B cell (primary cell): Measurements from ENCODE around the gene ONECUT1. TPM values are rescaled to one million over a fixed set of nuclear protein-coding genes. Genes with fewer than 3 reads are reported as not detected.
A peak's percentile ranks its signal among the peaks of the same experiment; 100 is the strongest.

ENCODE experiments used
- ATAC-seq: fragments of 200-7000 bp; cut with Tn5 transposase; one replicate; pipeline ENCODE4 v1.10.0; 2021; ENCODE audit warnings: low read depth, mild to moderate bottlenecking, moderate number of reproducible peaks, moderate library complexity
- CTCF ChIA-PET: fragments of 350-600 bp; sonication (Branson Sonifier 250); formaldehyde crosslinking; loops from one replicate; lab custom pipeline; 2021; ENCODE audit warnings: antibody characterized with exemption, inconsistent platforms; lab: Charles Lee
- POLR2A ChIA-PET: fragments of 350-600 bp; sonication (Branson Sonifier 250); formaldehyde crosslinking; loops from one replicate; lab custom pipeline; 2021; ENCODE audit warnings: antibody characterized with exemption; lab: Charles Lee
- DNase-seq: peaks from one replicate; pipeline ENCODE4 v3.0.0; 2013
- H2AFZ ChIP-seq: 2 replicates; pipeline ENCODE4 v1.6.1; 2012; ENCODE audit warnings: mild to moderate bottlenecking, low read depth, low read length; ENCODE audit not compliant: insufficient read depth, poor library complexity, severe bottlenecking
- H3K27ac ChIP-seq, 2 donors: 1 replicate in 1 of 2; 2 replicates in 1 of 2; pipeline ENCODE4 v1.5.1; 2012 to 2013; ENCODE audit warnings: low read length in 2 of 2, mild to moderate bottlenecking in 2 of 2, moderate library complexity in 1 of 2
- H3K27me3 ChIP-seq, 4 experiments: fragments of 200-600 bp in 1 of 4; sonication (generic) in 1 of 4; replicated peaks in 1 of 4; 1 replicate in 2 of 4; 2 replicates in 2 of 4; pipeline versions ENCODE4 v1.6.1 to v1.7.0; 2013 to 2016; ENCODE audit warnings: low read length in 3 of 4, mild to moderate bottlenecking in 2 of 4, mixed read lengths in 1 of 4, moderate library complexity in 1 of 4; ENCODE audit not compliant: insufficient read depth in 4 of 4, control insufficient read depth in 3 of 4; ENCODE audit errors: control extremely low read depth in 1 of 4
- H3K36me3 ChIP-seq, 2 experiments: replicated peaks in 1 of 2; 1 replicate in 1 of 2; 2 replicates in 1 of 2; pipeline versions ENCODE4 v1.6.1 to v1.7.1; 2013; ENCODE audit warnings: low read length in 1 of 2; ENCODE audit not compliant: insufficient read depth in 2 of 2, control insufficient read depth in 1 of 2; ENCODE audit errors: control extremely low read depth in 1 of 2, extremely low read depth in 1 of 2
- H3K4me1 ChIP-seq, 2 donors: fragments of 200-600 bp in 1 of 2; sonication (generic) in 1 of 2; 1 replicate in 1 of 2; 2 replicates in 1 of 2; pipeline versions ENCODE4 v1.5.1 to v1.6.1; 2013 to 2017; ENCODE audit warnings: low read length in 2 of 2; ENCODE audit not compliant: control insufficient read depth in 2 of 2, insufficient read depth in 2 of 2
- H3K4me2 ChIP-seq: replicated peaks from 2 replicates; pipeline ENCODE3; 2012; ENCODE audit warnings: mild to moderate bottlenecking, low read depth, low read length; ENCODE audit not compliant: poor library complexity, severe bottlenecking
- H3K4me3 ChIP-seq, 5 experiments: fragments of 200-600 bp in 1 of 5; sonication (generic) in 1 of 5; 1 replicate in 3 of 5; 2 replicates in 2 of 5; pipeline versions ENCODE4 v1.5.1 to v1.7.0; 2011 to 2016; ENCODE audit warnings: low read length in 4 of 5, mild to moderate bottlenecking in 4 of 5, low read depth in 2 of 5, control low read depth in 1 of 5, moderate library complexity in 1 of 5; ENCODE audit not compliant: insufficient read depth in 1 of 5; ENCODE audit errors: control extremely low read depth in 1 of 5, extremely low read depth in 1 of 5
- H3K79me2 ChIP-seq: fragments of 200-600 bp; sonication (generic); one replicate; pipeline ENCODE4 v1.6.0; 2016; ENCODE audit warnings: low read length; ENCODE audit not compliant: control insufficient read depth, insufficient read depth
- H3K9ac ChIP-seq: fragments of 200-600 bp; sonication (generic); 2 replicates; pipeline ENCODE4 v1.6.1; 2017; ENCODE audit warnings: mild to moderate bottlenecking, low read length, moderate library complexity
- H3K9me3 ChIP-seq, 3 donors: one replicate each; pipeline versions ENCODE4 v1.6.1 to v1.7.1; 2013; ENCODE audit warnings: low read length in 2 of 3; ENCODE audit not compliant: control insufficient read depth in 2 of 3, insufficient read depth in 1 of 3; ENCODE audit errors: control extremely low read depth in 1 of 3
- H4K20me1 ChIP-seq: 2 replicates; pipeline ENCODE4 v1.6.0; 2012; ENCODE audit warnings: mild to moderate bottlenecking, low read length; ENCODE audit not compliant: insufficient read depth, control insufficient read depth, poor library complexity, severe bottlenecking
- H3K27ac Mint-ChIP-seq: one replicate; pipeline ENCODE4 v1.8.0; 2021; ENCODE audit warnings: mixed read lengths
- H3K27me3 Mint-ChIP-seq: one replicate; pipeline ENCODE4 v1.8.0; 2021; ENCODE audit warnings: mixed read lengths
- H3K4me1 Mint-ChIP-seq: one replicate; pipeline ENCODE4 v1.8.0; 2021; ENCODE audit warnings: mixed read lengths
- H3K4me3 Mint-ChIP-seq: one replicate; pipeline ENCODE4 v1.8.0; 2021; ENCODE audit warnings: mixed read lengths
- H3K9me3 Mint-ChIP-seq: one replicate; pipeline ENCODE4 v1.8.0; 2022; ENCODE audit warnings: mixed read lengths; ENCODE audit not compliant: insufficient read depth
- EZH2 ChIP-seq: IDR thresholded peaks from 2 replicates; pipeline ENCODE4 v1.6.1; 2012; ENCODE audit warnings: borderline replicate concordance, low read depth, mild to moderate bottlenecking, moderate library complexity, low read length; ENCODE audit not compliant: insufficient read depth, poor library complexity, severe bottlenecking
- WGBS: methylation state at CpG from one replicate; pipeline ENCODE4 v1.1.5; 2013; ENCODE audit warnings: missing lambda C conversion rate; ENCODE audit not compliant: insufficient coverage; 5-methylcytosine and 5-hydroxymethylcytosine counted together
- intact Hi-C: fragments of 100-400 bp; cut with micrococcal nuclease; formaldehyde crosslinking; loops from one replicate; pipeline ENCODE4 v1.10.0; 2022
- polyA plus RNA-seq: library from polyadenylated mRNA; depleted of rRNA; stranded (reverse); fragments of >200 nt; gene quantifications from 2 replicates; pipeline ENCODE4 v1.2.3, GENCODE V29; 2012
- total RNA-seq, 2 donors: library from RNA; stranded (reverse); fragments of 120-200 nt in 1 of 2; gene quantifications; 1 replicate in 1 of 2; 2 replicates in 1 of 2; pipeline versions ENCODE4 v1.2.3 to v1.2.4, GENCODE V29; 2013 to 2022
- TF ChIP-seq, protein P1 (sequence below): fragments of 200-600 bp; IDR thresholded peaks from one replicate; pipeline ENCODE4 v1.8.0; 2022; ENCODE audit warnings: antibody characterized with exemption, mild to moderate bottlenecking

The ONECUT1 gene
- total and polyA plus RNA-seq, 2 donors (not counting 1 experiment from before 2014, with no cell fraction given) = not detected

DNA sequence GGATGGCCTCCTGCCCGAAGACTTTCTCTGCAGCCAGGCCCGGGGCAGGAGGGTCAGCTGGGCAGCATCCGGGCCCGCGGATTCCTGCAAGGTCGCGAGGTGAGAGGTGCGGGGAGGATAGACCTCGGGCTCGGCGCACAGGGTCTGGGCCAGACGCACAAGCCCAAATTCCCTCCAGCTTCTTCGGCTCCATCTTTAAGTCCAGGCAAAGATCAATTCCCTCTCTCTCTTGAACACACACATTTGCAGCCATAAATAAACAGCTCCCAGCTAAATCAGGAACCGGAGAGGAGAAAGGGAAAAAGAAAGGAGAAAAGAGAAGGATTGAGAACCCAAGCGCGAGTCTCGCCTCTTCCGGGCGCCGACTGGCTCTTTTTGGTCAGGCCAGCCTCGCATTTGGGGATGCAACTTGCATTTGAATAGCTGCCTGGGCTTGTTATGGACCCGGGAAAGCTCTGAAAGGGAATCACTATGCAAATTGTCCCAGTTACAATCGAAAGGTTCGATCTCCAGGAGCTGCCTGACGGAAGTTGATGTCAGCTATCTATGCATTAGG lies 14.5 kb upstream of the ONECUT1 start:
- intact Hi-C loops = loop anchor here (2.0 kb wide), 1 partner anchor 24 kb away; no protein-coding TSS in a partner anchor
- peaks cover 4 to 87% (median 80%) of the 10 kb centered on the region in 4 experiments for H3K27me3 ChIP-seq
- H4K20me1 ChIP-seq = no peaks in the 10 kb centered on the region
- 1% methylated on average over 21 of the region's 25 CpGs for WGBS
- H3K27ac ChIP-seq = no peak overlapping the region
- no peak overlapping the region for H3K27ac Mint-ChIP-seq
- H3K27me3 Mint-ChIP-seq = peaks cover 79% of the 10 kb centered on the region
- H3K36me3 ChIP-seq = no peaks in the 10 kb centered on the region
- no peak for ATAC-seq
- H3K4me3 ChIP-seq = peak overlapping the region; percentile 7 to 64 (median 51)
- peak overlapping the region; percentile 59 for H2AFZ ChIP-seq
- TF ChIP-seq, protein P1, sequence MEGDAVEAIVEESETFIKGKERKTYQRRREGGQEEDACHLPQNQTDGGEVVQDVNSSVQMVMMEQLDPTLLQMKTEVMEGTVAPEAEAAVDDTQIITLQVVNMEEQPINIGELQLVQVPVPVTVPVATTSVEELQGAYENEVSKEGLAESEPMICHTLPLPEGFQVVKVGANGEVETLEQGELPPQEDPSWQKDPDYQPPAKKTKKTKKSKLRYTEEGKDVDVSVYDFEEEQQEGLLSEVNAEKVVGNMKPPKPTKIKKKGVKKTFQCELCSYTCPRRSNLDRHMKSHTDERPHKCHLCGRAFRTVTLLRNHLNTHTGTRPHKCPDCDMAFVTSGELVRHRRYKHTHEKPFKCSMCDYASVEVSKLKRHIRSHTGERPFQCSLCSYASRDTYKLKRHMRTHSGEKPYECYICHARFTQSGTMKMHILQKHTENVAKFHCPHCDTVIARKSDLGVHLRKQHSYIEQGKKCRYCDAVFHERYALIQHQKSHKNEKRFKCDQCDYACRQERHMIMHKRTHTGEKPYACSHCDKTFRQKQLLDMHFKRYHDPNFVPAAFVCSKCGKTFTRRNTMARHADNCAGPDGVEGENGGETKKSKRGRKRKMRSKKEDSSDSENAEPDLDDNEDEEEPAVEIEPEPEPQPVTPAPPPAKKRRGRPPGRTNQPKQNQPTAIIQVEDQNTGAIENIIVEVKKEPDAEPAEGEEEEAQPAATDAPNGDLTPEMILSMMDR = no peak
- TF ChIP-seq EZH2 = peak; percentile 21
- peaks cover 33 to 43% of the 10 kb centered on the region in 2 donors for H3K4me1 ChIP-seq
- H3K9me3 ChIP-seq = peaks cover 0 to 47% (median 10%) of the 10 kb centered on the region in 3 donors
- ChIA-PET CTCF (interaction anchor here (0.7 to 1.2 kb wide), 3 partner anchors 8 to 380 kb away, joined by 3 to 6 read pairs (median 4); no protein-coding TSS in a partner anchor), POLR2A (no interaction called here)
- peak; percentile 55 for DNase-seq
- peak overlapping the region; percentile 90 for H3K4me3 Mint-ChIP-seq
- peaks cover 20% of the 10 kb centered on the region for H3K4me1 Mint-ChIP-seq
- H3K9ac ChIP-seq = peak overlapping the region; percentile 57
- no peaks in the 10 kb centered on the region for H3K9me3 Mint-ChIP-seq
- H3K79me2 ChIP-seq = no peaks in the 10 kb centered on the region
- H3K4me2 ChIP-seq = peak overlapping the region; percentile 87
